UCSD-AML1 (cell line): ENCODE data around the gene C11orf24.

Source experiments
- DNase-seq: peaks from one replicate; lab custom pipeline; 2025; ENCODE audit not compliant: unreplicated experiment; lab: John Stamatoyannopoulos, UW

The C11orf24 gene

DNA sequence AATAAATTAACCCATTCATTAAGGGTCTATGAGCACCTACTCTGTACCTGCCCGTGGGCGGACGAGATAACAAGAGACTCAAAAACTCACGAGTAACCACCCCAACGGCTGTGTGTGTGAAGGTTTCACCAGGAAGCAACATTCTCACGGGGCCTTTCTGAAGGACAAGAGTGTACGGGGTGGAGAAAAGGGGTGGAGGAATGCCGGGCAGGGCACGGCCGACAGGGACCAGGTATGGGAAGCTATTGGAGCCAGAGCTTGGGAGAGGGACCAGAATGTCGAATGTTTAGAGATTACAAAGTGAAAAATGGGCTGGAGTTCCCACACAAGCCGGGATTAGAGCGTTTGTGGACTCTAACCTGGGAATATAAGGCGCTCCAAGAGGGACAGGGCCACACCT lies 60.2 kb downstream of the C11orf24 start:
- DNase-seq, result no peak
